Motor neuron (in vitro differentiated cells): Measurements from ENCODE around the gene SMAD7. TPM values are rescaled to one million over a fixed set of nuclear protein-coding genes. Genes with fewer than 3 reads are reported as not detected.
A peak's percentile ranks its signal among the peaks of the same experiment; 100 is the strongest.

Experiments used
- ATAC-seq, 8 experiments: fragments of 200-7000 bp; cut with Tn5 transposase; replicated peaks in 6 of 8; 2 replicates each; pipeline ENCODE4 v1.8.0; 2021; ENCODE audit warnings: mild to moderate bottlenecking in 8 of 8, moderate library complexity in 8 of 8
- H3K27ac ChIP-seq, 2 donors: fragments of 250-450 bp; sonication (Bioruptor Pico); 2 replicates each; pipeline ENCODE4 v1.9.0; 2021; ENCODE audit warnings: antibody characterized with exemption in 2 of 2, mild to moderate bottlenecking in 2 of 2, moderate library complexity in 1 of 2
- H3K4me1 ChIP-seq, 2 donors: fragments of 250-450 bp; sonication (Bioruptor Pico); replicated peaks in 1 of 2; 2 replicates each; pipeline ENCODE4 v1.6.1; 2021; ENCODE audit warnings: antibody characterized with exemption in 2 of 2, mild to moderate bottlenecking in 2 of 2, moderate library complexity in 1 of 2
- H3K4me3 ChIP-seq, 5 donors: fragments of 250-450 bp; sonication (Bioruptor Pico); 2 replicates each; pipeline ENCODE4 v1.9.0; 2021; ENCODE audit warnings: antibody characterized with exemption in 5 of 5, mild to moderate bottlenecking in 5 of 5, moderate library complexity in 4 of 5
- WGBS, 10 experiments: fragments of 450-650 bp; shearing (Covaris generic); methylation state at CpG; one replicate each; pipeline ENCODE4 v1.0.0; 2022; 5-methylcytosine and 5-hydroxymethylcytosine counted together
- in situ Hi-C, 9 experiments: fragments of 400-800 bp; cut with MboI; loops; one replicate each; pipeline ENCODE4 v1.15.0; 2021; ENCODE audit warnings: low sequenced_read_pairs in 9 of 9, low pct_unique_long_range_greater_than_20kb in 2 of 9; ENCODE audit not compliant: unreplicated experiment in 9 of 9
- total RNA-seq, 8 experiments: library from RNA; unstranded; fragments of 300-600 nt; gene quantifications; 2 replicates each; pipeline versions ENCODE4 v1.2.3 to v1.2.4, GENCODE V29; 2022

Gene SMAD7
- total RNA-seq, 8 experiments from 2014 or later = 2.2 to 16.3 (median 8.2) TPM

- Histone ChIP-seq H3K4me3 (no peak overlapping the region), H3K4me1 (peaks cover 0 to 17% of the 10 kb centered on the region in 2 donors), H3K27ac (no peak overlapping the region)
- in situ Hi-C loops = no loop called here
- 32 to 94% (median 87%) methylated on average over 1 to 8 of the region's 8 CpGs; no CpG with 5 or more reads in 3 of the 10 experiments for WGBS, 10 experiments
- ATAC-seq = no peak
Observed at GRCh38 chr18:48902856-48903601, 47.7 kb downstream of the SMAD7 start.

DNA sequence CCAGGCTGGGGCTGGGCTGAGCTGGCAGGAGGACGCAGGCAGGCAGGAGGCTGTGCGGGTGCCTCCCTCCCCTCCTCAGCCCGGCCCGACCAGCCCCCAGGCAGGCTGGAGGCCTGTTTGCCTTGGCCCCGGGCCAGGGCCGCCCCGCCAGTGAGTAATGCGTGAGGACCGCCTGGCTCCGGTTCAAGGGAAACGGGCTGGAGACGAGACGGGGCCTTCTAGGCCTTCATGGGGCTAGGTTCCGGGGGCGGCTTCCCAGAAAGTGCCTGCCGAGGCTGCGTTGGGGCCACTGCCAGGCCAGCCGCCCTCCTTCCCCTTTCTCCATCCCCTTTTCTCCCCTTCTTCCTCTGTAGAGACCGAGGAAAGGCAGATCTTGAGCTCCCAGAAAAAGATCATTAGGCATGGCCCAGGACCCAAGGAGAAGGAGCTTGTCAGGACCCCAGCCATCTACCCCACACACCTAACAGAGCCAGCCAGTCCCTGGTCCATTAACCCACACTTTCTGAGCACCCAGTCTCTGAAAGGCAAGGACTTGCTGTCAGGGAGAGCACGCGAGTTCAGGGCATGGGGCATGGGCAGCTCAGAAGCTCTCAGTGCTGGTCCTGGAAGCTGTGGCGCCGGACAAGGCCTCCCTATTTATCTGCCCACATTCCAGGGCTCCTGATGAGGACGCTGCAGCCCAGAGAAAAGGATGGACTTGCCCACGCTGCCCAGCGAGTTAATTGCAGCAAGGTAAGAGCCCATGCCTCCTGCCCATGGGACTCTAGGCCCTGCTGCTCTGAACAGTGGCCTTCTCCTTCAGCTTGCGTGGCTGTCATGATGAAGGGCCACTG lies 48.5 kb downstream of the SMAD7 start:
- no peak overlapping the region for H3K4me3 ChIP-seq
- ATAC-seq = peak; percentile 86 to 99 (median 96)
- H3K27ac ChIP-seq = peak overlapping the region in 1 of 2 donors; percentile 62
- in situ Hi-C loops = no loop called here
- peaks cover 0 to 17% of the 10 kb centered on the region in 2 donors for H3K4me1 ChIP-seq
- 34 to 100% (median 100%) methylated on average over 1 to 7 of the region's 27 CpGs; no CpG with 5 or more reads in 2 of the 10 experiments for WGBS, 10 experiments

DNA sequence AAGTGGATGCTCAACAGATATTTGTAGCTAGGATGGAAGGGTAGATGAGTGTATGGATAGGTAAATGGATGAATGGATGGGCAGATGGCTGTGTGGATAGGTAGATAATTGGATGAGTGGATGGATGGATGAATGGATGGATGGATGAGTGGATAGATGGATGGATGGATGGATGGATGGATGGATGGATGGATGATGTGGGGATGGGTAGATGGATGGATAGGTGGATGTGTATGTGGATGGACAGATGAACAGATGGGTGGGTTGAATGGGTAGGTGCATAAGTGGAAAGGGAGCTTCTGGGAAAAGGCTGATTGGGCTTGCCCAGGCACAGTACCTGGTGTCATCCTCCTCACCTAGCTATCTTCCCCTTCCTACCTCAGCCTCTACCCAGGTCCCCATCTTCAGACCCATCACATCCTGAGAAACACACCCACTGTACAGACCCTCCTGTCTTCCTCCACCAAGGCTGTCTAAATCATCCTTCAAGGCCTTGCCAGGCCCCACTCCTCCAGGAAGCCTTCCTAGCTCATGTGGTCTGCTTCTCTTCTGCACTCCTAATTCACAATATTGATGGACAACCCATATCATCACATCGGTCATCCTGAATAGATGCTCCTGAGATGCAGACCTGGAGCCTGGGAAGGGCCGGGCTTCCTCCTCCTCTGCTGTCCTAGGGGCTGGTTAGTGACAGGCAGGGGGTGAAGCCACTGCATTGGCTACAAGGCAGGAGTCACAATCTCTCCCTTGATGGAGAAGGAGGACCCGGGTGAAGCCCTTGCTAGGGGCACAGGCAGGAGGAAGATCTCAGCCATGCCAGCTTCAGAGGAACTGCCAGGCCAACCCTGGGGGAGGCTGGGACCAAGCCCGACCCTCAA lies 49.4 kb downstream of the SMAD7 start:
- Histone ChIP-seq H3K27ac (no peak overlapping the region), H3K4me3 (no peak overlapping the region), H3K4me1 (peaks cover 0 to 17% of the 10 kb centered on the region in 2 donors)
- WGBS, 10 experiments = 20 to 100% (median 60%) methylated on average over 1 to 3 of the region's 4 CpGs; no CpG with 5 or more reads in 5 of the 10 experiments
- no peak for ATAC-seq
- in situ Hi-C loops = no loop called here

DNA sequence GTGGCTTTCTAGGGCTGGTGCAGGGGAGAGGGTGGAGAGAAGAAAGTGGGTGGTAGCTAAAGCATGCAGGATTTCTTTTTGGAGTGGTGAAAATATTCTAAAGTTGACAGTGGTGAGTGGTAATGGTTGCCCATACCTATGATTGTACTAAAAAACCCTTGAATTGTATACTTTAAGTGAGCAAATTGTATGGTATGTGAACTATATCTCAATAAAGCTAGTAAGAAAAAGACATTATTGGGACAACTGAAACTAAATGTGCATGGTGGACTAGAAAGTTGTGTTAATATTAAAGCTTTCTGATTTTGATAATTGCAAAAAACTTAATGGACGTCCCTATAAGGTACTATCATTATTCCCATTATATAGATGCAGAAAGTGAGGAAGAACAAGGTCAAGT lies 50.3 kb downstream of the SMAD7 start:
- ATAC-seq = no peak
- no peak overlapping the region for H3K4me3 ChIP-seq
- 33 to 100% (median 86%) methylated on average over 1 of the region's 1 CpG; no CpG with 5 or more reads in 1 of the 10 experiments for WGBS, 10 experiments
- H3K4me1 ChIP-seq = peaks cover 0 to 17% of the 10 kb centered on the region in 2 donors
- no peak overlapping the region for H3K27ac ChIP-seq
- in situ Hi-C loops = no loop called here

DNA sequence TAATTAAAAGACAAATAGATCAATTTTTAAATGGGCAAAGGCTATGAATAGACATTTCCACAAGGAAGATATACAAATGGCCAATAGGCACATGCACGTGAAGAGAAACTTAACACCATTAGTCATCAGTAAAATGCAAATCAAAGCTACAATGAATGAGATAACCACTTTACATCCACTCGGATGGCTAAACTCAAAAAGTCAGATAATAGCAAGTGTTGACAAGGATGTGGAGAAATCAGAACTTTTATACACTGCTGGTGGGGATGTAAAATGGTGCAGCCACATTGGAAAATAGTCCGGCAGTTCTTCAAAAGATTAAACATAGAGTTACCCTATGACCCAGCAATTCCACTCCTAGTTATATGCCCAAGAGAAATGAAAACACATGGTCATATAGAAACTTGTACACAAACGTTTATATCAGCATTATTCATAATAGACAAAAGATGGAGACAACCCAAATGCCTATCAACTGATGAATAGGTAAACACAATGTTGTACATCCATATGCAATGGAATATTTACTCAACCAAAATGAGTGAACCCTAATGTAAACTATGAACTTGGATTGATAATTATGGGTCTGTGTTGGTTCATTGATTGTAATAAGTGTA lies 51.1 kb downstream of the SMAD7 start:
- 54 to 94% (median 83%) methylated on average over 2 to 4 of the region's 4 CpGs; no CpG with 5 or more reads in 1 of the 10 experiments for WGBS, 10 experiments
- no peak overlapping the region for H3K27ac ChIP-seq

GRCh38 chr18:48898521-48898920 lies 52.2 kb downstream of the SMAD7 start:
- 48 to 100% (median 82%) methylated on average over 1 to 4 of the region's 4 CpGs for WGBS, 10 experiments

More for the DNA sequence above, 51.1 kb downstream of the SMAD7 start:
- H3K4me3 ChIP-seq = no peak overlapping the region
- peaks cover 5 to 21% of the 10 kb centered on the region in 2 donors for H3K4me1 ChIP-seq
- no peak for ATAC-seq
- in situ Hi-C loops = no loop called here

DNA sequence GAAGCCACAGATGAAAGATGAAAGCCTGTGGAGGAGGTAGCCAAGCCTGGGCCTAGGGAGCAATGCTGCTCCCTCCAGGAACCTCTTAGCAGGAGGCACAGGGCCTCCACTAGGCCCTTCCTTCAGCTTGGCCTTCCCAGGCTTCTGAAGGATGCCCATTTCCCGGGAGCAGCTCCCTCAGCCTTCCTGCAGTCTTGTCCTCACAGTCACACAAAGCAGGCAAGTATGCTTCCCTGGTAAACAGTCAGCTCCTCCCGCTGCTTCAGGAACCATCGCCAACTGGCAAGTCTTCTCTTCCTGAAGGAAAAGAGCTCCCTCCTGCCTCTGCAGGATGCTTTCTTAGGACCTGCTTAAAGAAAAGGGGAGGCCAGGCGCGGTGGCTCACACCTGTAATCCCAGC lies 53.2 kb downstream of the SMAD7 start:
- no peak for ATAC-seq
- Histone ChIP-seq H3K4me3 (no peak overlapping the region), H3K27ac (no peak overlapping the region), H3K4me1 (peaks cover 18 to 33% of the 10 kb centered on the region in 2 donors)
- in situ Hi-C loops = no loop called here
- WGBS, 10 experiments = 86 to 100% (median 92%) methylated on average over 1 to 5 of the region's 5 CpGs; no CpG with 5 or more reads in 6 of the 10 experiments

More at GRCh38 chr18:48898521-48898920, 52.2 kb downstream of the SMAD7 start:
- H3K4me1 ChIP-seq = peaks cover 9 to 28% of the 10 kb centered on the region in 2 donors
- no peak overlapping the region for H3K4me3 ChIP-seq
- in situ Hi-C loops = no loop called here
- ATAC-seq = no peak
- no peak overlapping the region for H3K27ac ChIP-seq

DNA sequence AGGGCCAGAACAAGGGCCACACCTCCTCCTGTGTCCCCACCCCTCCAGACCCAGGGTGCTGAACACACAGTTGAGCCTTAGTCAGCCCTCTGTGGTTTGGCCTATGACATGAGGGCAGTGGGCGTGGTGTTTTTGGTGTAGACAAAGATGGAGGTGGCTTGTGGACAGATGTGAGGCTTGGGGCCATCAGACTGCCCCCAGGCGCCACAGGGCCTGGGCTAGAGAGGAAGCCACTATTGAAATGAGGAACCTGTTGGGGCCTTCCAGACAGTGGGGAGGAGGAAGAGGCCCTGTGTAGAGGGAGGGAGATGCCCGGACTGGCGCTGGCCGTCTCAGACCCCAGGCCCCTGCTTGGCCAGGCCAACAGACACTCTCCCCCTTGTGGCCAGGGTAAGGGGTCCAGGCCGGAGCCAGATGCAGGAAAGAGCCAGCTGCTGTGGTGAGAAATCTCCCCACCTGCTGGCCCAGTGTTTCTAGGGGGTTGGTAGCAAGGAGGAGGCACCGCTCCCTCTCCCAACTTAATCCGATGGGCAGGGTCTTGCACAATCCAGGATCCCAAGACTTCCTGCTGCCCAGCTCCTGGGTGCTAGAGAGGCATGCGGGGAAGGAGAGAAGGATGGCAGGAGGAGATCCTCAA lies 53.8 kb downstream of the SMAD7 start:
- H3K4me3 ChIP-seq = no peak overlapping the region
- 40 to 88% (median 70%) methylated on average over 1 to 5 of the region's 9 CpGs; no CpG with 5 or more reads in 6 of the 10 experiments for WGBS, 10 experiments
- in situ Hi-C loops = no loop called here
- ATAC-seq = peak in 5 of 8 experiments; percentile 15 to 93 (median 35)
- H3K27ac ChIP-seq = no peak overlapping the region
- H3K4me1 ChIP-seq = peaks cover 20 to 33% of the 10 kb centered on the region in 2 donors

- ATAC-seq = no peak
- in situ Hi-C loops = no loop called here
- WGBS, 10 experiments = 60 to 100% (median 96%) methylated on average over 1 to 5 of the region's 8 CpGs; no CpG with 5 or more reads in 2 of the 10 experiments
- no peak overlapping the region for H3K27ac ChIP-seq
- no peak overlapping the region for H3K4me3 ChIP-seq
- H3K4me1 ChIP-seq = peaks cover 20 to 32% of the 10 kb centered on the region in 2 donors
Observed at GRCh38 chr18:48896326-48896874, 54.4 kb downstream of the SMAD7 start.

DNA sequence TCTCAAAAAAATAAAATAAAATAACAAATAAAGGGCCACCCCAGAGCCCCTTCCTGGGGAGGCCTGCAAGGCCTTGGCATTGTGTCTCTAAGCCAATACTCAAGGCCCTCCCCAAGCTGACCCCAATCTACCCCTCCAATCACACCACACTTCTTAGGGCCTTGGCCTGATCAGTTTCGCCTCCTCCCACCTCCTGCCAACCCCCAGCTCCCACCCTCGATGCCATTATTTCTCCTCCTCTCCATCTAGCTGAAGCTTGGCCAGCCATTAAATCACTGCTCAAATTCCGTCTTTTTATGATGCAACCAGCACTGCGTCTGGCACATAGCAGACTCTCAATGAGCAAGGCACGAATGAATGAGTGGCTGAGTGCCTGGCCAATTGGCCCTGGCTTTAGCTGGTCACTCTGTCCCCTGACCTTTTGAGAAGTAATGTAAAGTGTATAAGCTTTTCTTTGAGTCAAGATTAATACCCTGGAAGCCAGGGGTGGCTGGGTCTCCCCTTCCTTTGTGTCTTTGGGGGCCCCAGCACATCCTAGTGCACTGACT lies 55.9 kb downstream of the SMAD7 start:
- WGBS, 10 experiments = 71 to 100% methylated on average over 2 to 3 of the region's 5 CpGs; no CpG with 5 or more reads in 8 of the 10 experiments
- in situ Hi-C loops = no loop called here
- ATAC-seq = peak in 3 of 8 experiments; percentile 30 to 53 (median 34)
- Histone ChIP-seq H3K4me3 (no peak overlapping the region), H3K4me1 (peaks cover 25 to 44% of the 10 kb centered on the region in 2 donors), H3K27ac (no peak overlapping the region)
